ENCODE data around the gene BRINP3.

The BRINP3 gene

GRCh38 chr1:190193508-190194115 lies 284.1 kb downstream of the BRINP3 start:
- no peak for DNase-seq (ENCODE audit: low read depth in 3 of 3, low spot score in 1 of 3)

DNA sequence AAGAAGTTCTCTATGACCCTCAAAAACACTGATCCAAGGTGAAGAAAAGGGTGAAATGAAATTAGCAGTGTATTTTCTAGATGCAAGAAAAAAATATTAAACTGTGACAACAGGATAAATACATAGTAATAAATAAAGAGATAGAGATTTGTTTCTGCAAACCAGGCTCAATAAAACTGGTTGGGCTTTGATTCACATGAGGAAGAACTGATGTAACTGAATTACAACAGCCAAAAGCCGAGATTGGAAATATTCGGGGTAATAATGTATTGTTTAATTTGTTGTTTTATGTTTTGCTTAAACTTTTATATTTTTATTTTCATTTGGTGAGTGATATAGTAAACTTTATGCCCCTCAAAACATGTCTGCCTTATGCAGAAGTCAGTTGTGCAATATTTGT lies 285.0 kb downstream of the BRINP3 start:
- no peak for DNase-seq (ENCODE audit: low read depth in 3 of 3, low spot score in 1 of 3)

DNA sequence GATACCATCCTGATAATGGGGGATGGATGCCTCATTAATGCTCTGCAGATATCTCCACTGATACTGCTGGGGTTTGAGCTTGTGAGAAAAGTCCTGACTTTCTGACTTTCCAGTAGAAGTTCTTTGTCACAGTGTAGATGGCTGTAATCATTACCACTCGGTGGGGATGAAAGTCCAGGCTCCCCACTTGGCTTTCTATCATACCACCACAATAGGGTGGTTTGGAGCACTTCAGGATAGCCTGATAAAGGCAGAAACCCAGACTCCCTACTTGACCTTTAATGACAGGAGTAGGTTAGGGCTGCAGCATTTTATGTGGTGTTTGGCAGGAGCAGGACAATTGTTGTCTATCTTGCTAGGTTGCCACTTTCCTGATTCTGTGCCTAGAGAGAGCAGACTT lies 294.1 kb downstream of the BRINP3 start:
- no peak for DNase-seq (ENCODE audit: low read depth in 3 of 3, low spot score in 1 of 3)

DNA sequence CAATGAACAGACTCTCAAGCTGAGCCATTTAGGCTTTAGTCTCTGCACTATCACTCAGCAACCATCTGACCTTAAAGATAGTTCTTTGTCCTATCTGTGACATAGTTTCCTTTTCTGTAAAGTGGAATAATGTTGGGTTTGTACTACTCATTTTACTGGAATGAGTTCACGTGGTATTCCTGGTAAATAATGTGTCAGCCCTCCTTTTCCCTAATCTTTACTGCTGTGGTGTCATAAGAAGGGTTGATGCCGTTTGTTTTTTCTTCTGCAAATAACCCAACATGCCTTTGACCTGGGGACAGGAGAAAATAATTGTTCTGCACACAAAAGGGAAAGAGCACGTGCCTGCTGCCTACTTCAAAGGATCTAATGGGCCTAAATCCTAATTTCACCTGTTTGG lies 297.8 kb downstream of the BRINP3 start:
- no peak for DNase-seq (ENCODE audit: low read depth in 3 of 3, low spot score in 1 of 3)

- no peak for DNase-seq (ENCODE audit: low read depth in 3 of 3, low spot score in 1 of 3)
Measured at GRCh38 chr1:190178827-190179226, 298.8 kb downstream of the BRINP3 start.

DNA sequence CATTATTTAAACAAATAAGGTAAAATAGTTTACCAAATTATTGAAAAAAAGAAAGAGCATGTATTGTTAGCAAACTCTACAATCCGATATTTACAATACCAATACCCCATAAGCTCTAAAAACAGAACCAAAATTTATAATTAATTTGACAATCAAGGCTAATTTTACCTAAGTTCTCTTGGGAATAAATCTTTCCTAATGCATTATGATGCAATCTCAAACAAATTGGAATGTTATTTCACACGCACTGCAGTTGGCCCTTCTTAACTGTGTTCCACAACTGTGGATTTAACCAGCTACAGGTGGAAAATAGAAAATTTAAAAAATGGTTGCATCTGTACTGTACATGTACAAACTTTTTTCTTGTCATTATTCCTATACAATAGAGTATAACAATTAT lies 300.1 kb downstream of the BRINP3 start:
- no peak for DNase-seq (ENCODE audit: low read depth in 3 of 3, low spot score in 1 of 3)

GRCh38 chr1:190176776-190177175 lies 300.9 kb downstream of the BRINP3 start:
- no peak for DNase-seq (ENCODE audit: low read depth in 3 of 3, low spot score in 1 of 3)

- no peak for DNase-seq (ENCODE audit: low read depth in 3 of 3, low spot score in 1 of 3)
Measured at GRCh38 chr1:190175320-190175719, 302.3 kb downstream of the BRINP3 start.

DNA sequence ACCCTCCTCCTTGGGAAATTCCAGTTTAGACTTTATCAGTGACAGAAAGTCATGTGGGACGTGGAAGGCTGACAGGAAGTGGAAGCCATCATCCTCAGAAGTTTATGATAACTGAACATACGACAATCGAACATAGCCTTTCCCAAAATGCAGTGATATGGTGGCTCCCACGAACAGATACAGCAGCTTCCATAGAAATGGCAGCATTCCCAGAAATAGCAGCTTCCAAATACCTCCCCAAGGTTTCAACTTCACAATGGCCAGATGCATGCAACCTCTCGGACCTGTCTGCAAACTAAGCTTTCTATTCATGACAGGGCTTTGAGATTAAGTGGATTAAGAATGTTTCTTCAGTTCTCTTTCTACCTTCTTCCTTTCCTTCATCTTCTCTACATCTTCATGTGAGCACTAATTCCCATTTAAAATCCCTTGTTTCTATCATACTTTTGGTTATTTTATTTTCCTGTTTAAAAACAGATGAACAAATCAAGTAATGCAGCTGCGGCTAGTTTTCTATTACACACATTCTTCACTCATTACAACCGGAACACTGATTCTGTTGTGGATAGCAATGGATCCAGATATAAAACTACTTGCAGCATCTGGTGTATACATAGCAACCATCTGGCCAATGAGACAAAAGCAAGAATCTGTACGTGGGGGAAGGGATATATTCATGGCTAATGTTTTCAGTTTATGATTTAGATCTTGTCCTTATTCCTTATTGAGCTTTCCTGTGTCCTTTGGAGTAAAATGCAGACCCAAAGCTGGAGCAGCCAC lies 304.8 kb downstream of the BRINP3 start:
- no peak for DNase-seq (ENCODE audit: low read depth in 3 of 3, low spot score in 1 of 3)

DNA sequence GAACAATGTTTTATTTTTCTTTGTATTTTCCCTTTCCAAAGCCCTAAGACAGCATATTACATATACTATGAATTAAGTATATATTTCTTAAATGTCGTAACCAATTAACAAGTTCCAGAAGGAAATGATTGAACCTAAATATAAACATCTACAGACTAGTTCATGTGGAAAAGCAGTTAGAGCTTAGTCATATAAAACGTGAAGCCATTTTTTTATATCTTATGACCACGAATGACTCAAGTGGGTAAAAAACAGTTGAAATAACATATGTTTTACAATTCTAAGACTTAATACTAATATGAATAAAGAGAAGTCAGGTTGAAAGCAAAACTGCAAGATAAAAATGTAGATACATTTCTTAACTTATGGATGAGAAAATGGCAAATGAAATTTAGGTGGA lies 307.3 kb downstream of the BRINP3 start:
- DNase-seq (ENCODE audit: low read depth in 3 of 3, low spot score in 1 of 3) = no peak

- DNase-seq (ENCODE audit: low read depth in 3 of 3, low spot score in 1 of 3) = no peak
Measured at GRCh38 chr1:190169311-190170067, 308.2 kb downstream of the BRINP3 start.

DNA sequence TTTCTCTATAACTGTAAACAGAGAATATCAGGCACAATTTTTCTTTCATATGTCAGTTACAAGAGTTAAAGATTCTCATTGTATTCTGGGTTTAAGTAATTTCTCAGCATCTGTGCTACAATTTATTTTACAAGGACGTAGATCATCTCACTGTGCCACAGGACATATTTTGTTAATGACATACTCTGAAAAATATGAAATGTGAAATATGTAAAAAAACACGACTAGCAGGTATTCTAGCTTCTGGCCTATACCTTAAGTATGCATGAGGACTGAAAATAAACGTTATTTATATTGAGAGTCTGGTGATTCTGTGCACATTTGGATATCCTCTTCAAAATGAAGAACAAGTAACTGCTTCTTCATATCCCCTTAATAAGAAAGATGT lies 308.8 kb downstream of the BRINP3 start:
- DNase-seq (ENCODE audit: low read depth in 3 of 3, low spot score in 1 of 3) = no peak

DNA sequence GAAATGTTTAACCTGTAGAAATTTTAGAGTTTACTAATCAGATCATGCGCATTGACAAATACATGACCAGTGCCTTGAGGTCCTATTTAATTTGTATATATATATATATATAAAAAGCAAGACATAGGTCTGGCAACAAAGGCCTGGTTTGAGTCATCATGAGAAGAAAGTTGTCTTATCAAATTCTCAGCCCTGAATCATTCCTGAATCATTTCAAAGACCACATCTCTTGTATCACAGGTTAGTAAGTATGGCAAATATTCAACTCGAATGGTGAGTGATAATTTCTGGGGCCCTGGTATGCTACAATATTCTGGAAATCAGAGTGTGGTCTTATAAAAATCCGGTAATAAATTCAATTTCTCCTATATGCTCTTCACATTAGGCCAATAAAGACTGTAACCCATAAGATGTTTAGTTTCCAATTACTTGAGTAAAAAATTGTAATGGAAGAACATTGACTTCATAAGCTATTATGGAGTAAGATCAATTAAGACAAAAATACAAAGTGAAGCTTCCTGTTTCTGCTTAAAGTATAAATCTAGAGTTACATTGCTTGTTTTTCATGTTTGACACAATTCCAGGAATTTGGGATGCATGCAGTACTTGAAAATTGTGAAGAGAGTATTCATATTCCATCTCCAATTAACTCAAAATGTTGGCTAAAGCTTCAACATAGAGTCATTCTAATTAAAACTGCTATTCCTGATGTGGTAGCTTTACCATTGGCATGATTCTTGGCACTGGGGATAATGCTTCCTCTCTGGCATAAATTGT lies 309.4 kb downstream of the BRINP3 start:
- no peak for DNase-seq (ENCODE audit: low read depth in 3 of 3, low spot score in 1 of 3)

GRCh38 chr1:190159146-190159545 lies 318.5 kb downstream of the BRINP3 start:
- no peak for DNase-seq (ENCODE audit: low read depth in 3 of 3, low spot score in 1 of 3)

DNA sequence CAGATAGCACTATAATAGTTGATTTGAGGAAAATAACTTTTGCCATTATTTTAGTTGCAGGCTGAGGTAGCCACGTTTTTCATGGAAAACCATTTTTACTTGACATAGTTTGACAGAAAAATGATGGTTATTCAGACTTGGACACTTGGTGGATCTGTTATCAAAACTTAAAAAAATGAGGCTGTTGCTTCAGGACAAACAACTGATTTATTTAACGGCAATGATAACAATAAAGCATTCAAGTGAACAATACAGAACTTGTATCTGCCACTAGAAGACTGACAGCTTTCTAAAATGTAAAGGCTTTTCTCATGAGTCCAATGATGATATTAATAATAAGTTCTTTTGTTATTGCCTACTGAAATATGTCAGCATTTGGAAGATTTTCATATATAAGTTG lies 322.9 kb downstream of the BRINP3 start:
- DNase-seq (ENCODE audit: low read depth in 3 of 3, low spot score in 1 of 3) = no peak

DNA sequence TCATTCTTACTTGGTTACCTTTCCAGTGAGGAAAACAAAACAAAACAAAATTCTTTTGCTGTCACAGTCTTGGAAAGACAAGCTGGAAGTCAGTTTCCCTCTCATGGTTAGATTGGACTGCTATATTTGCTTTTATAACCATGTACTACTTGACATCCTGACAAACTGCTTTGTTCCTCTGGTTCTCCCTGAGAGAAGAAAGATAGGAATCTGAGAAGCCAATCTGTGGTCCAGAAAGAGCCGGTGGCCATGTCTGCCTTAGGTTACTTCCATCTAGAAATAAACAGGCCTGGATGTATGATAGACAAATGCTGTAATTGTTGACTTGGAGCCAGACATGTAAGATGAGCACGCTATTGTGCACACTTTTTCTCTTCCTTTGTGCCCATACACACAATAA lies 330.0 kb downstream of the BRINP3 start:
- DNase-seq (ENCODE audit: low read depth in 3 of 3, low spot score in 1 of 3) = no peak

DNA sequence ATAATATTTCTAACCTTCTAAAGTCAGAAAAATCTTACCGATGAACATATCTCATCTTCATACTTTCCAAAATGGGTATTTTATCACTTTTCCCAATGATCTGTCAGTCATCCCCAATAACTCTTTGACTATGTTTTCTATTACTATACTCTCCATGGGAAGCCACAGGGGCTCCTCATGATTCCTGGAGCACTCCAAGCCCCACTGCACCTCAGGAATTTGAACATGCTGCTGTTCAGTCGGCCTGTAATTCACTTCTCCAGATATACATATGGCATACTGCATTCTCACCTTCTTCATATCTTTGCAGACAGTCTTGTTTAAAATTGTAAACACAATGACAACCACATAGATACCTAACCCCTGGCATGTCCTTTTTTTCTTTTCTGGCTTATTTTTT lies 333.0 kb downstream of the BRINP3 start:
- DNase-seq (ENCODE audit: low read depth in 3 of 3, low spot score in 1 of 3) = no peak

GRCh38 chr1:190140644-190141043 lies 337.0 kb downstream of the BRINP3 start:
- no peak for DNase-seq (ENCODE audit: low read depth in 3 of 3, low spot score in 1 of 3)

DNA sequence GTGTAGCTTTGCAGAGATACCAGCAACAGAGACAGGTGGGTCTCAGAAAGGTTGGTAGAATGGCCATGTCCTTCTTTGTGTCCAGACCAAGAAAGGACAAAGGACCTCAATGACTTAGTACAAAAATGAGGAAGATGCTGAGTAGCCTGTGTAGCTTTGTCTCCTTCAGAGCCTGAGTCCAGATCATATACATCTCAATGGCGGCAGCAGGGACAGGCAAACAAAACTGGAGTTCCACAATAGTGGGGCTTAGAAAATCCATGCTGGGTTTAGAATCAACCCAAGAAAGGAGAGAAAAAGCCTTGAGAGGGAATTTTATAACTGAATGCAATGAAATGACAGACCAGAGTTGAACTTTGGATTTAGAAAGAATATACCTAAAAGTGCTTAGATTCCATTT lies 339.0 kb downstream of the BRINP3 start:
- no peak for DNase-seq (ENCODE audit: low read depth in 3 of 3, low spot score in 1 of 3)

GRCh38 chr1:190138266-190138665 lies 339.4 kb downstream of the BRINP3 start:
- DNase-seq (ENCODE audit: low read depth in 3 of 3, low spot score in 1 of 3) = no peak

DNA sequence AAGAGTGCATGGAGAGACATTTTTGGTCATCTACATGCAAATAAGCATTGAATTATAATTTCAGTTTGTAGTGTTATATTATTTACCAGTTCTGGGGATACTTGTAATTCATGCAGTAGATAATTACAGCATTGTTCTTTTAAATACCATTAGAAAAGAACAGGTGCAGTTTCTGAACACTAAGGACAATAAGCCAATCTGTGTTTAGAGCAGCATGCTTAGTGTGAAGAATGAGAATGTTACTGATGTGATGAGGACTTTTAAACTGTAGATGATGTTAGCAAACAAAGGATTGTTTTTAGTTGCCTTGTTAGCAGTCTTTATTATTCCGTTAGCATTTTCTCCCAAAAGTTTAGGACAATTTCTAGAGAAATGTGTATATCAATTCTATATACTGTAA lies 348.3 kb downstream of the BRINP3 start:
- no peak for DNase-seq (ENCODE audit: low read depth in 3 of 3, low spot score in 1 of 3)

- DNase-seq (ENCODE audit: low read depth in 3 of 3, low spot score in 1 of 3) = no peak
Measured at GRCh38 chr1:190126728-190127127, 350.9 kb downstream of the BRINP3 start.

Measured in stimulated activated CD4-positive, alpha-beta T cell treated with anti-CD3 and anti-CD28 coated beads, TNF-alpha, amount 100 ng/mL, for 1 hour (primary cell).